ENCODE measurements around the gene CEACAM16.

Gene CEACAM16

DNA sequence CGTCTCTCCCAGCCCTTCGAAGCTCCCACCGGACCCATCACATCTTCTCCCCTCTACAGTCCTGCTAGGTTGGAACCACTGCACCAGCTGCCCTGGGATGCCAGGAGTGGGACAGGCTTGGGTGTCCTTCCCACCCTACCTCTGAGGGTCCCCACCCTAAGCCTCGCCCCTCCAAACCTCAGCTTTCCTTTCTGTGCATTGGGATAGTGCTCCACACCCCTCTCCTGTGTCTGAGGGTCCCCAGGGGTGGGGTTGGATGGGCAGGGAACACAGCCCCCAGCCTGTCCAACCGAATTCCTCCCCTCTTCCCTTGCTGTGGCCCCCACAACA is 47.6 kb downstream of the CEACAM16 start:
- DNase-seq (ENCODE audit: low spot score): no peak

DNA sequence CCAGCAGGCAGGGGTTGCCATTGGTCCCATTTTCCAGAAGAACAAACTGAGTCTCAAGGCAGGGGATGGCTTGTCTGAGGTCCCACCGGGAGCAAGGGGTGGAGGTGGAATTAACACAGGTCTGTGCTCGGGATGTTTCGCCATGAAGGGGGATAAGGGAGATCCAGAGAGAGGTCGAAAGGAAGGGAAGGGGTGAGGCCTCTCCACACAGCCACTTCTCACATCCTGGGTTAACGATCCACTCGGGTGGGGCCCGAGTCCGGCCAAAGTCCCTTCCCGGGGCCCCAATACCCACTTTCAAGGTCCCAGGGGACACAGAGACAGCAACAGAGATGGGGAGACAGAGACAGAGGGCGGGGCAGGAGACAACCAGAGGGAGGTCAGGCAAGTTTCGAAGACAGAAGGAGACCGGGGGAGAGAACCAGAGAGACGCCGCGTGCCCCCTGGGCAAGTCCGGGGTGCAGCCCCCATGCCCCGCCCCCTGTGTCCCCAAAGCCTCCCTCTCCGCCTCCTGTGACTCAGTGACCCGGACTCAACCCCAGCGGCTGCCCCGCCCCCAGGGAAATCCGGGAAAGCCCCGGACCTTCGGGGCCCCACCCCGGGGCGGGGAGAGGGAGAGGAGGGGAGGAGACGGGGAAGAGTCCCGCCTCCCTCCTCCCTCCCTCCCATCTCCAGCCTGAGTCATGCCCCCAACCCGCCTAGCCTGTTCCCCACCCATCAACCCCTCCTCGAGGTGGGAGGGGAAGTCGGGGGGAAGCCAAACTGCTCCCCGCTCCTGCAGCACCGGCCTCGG is 48.2 kb downstream of the CEACAM16 start:
- DNase-seq (ENCODE audit: low spot score): peak; percentile 78

DNA sequence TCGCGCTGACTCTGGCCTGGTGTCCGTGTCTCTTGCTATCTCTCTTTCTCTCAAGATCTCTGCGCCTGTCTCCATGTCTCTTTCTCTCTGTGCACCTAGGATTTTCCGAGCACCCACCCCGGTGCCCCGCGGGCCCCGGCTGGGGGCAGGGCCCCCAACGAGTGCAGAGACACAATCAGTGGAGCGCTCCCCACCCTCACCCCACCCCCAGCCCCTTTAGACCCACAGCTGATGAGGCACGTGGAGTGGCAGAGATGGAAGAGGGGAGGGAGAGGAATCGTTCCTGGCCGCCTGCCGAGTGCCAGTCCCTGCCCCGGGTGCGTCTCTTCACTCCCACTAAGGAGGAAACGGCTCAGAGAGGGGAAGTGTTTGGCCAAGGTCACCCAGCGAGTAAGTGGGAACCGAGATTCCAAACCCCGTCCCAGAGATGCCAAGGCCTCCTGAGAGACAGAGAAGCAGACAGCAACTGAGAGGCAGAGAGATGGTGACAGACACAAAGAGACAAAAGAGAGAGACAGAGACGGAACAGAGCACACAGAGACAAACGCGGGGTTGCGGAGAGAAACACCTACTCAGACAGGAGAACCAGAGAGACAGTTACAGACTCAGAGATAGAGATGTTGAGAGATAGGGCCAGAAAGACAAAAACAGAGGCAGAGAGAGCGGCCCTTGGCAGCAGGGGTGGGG is 48.9 kb downstream of the CEACAM16 start:
- DNase-seq (ENCODE audit: low spot score): peak; percentile 21

DNA sequence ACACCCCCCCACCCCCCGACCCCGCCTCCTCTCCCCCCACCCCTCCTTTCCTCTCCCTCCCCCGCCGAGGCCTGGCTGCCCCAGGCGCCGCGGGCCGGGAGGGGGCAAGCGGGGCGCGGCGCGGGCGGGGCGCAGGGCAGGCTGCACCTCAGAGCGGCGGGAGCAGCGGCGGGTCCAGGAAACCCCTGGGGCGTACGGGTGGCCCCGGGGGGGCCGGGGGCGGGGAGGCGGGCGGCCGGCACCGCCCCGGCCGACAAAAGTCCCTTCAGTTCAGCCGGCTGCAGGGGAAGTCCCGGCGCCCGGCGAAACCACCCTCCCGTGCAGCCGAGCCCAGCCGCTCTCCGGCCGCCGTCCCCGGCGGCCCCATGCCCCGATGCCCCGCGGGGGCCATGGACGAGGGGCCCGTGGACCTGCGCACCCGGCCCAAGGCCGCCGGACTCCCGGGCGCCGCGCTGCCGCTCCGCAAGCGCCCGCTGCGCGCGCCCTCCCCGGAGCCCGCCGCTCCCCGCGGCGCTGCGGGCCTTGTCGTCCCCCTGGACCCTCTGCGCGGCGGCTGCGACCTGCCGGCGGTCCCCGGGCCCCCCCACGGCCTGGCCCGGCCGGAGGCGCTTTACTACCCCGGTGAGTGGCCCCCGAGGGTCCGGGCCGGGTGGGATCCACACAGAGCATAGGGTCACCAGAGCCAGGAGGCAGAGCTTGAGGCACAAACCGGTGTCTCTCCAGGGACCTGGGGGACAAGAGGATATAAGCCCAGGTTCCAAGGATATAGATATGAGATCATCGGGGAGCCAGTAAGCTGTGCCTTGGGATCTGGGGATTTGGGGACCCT is 49.7 kb downstream of the CEACAM16 start, which contains the start of gene BCL3:
BCL3 (plus strand) TSS at position 283 of the 829 bp plus-strand sequence; CDS start at position 366, 83 bp downstream.
- no peak for DNase-seq (ENCODE audit: low spot score)

DNA sequence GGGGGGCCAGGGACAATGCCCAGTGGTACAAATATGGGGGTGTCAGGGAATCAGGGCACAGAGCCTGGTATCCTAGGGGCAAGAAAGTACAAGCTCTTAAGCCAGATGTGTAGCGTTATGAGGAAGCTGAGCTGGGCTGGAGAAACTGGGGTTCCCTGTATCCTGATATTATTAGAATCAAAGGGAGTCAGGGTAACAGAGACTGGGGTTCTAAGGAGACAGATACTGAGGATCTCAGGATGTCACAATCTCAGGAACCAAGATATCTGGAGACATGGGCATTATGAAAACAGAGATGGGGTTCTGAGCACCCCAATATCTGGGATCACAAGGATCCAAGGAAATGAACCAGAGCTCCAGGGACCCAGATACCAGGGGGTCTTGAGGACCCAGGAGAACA is 50.3 kb downstream of the CEACAM16 start:
- no peak for DNase-seq (ENCODE audit: low spot score)

DNA sequence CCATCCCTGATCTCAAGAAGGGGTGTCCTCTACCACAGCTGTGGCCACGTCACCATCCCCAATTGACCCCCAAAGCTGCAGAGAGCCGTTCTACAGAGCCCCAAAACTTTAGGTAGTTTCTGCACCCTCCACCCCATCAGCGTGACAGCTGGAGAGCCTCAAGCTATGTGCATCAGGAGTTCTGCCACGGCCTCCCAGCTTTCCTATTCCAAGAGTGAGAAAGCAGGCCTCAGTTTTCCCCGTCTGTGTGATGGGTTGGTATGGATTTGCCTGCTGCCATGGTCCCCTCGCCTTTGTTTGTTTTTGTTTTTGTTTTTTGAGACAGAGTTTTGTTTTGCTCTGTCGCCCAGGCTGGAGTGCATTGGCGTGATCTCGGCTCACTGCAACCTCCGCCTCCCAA is 51.0 kb downstream of the CEACAM16 start:
- DNase-seq (ENCODE audit: low spot score): no peak

DNA sequence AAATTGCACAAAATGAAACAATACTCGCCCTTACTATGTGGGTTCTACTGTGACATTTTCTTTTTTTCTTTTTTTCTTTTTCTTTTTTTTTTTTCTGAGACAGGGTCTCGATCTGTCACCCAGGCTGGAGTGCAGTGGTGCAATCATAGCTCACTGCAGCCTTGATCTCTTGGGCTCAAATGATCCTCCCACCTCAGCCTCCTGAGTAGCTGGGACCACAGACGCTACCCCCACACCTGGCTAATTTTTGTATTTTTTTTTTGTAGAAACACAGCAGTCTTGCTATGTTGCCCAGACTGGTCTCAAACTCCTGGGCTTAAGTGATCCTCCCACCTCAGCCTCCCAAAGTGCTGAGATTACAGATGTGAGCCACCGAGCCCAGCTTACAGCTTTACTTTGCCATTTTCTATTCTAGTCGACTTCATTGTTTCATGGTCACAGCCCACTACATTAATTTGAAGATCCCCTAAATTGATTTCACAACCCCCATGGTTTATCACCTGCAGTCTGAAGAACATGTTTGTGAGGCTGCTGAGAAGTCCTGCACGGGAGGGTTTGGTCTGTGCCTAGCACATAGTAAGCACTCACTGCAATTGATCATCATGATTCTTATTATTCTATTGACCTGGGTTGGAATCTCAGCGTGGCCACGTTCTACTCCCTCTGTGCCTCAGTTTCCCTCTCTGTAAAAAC is 53.3 kb downstream of the CEACAM16 start:
- DNase-seq (ENCODE audit: low spot score): no peak

DNA sequence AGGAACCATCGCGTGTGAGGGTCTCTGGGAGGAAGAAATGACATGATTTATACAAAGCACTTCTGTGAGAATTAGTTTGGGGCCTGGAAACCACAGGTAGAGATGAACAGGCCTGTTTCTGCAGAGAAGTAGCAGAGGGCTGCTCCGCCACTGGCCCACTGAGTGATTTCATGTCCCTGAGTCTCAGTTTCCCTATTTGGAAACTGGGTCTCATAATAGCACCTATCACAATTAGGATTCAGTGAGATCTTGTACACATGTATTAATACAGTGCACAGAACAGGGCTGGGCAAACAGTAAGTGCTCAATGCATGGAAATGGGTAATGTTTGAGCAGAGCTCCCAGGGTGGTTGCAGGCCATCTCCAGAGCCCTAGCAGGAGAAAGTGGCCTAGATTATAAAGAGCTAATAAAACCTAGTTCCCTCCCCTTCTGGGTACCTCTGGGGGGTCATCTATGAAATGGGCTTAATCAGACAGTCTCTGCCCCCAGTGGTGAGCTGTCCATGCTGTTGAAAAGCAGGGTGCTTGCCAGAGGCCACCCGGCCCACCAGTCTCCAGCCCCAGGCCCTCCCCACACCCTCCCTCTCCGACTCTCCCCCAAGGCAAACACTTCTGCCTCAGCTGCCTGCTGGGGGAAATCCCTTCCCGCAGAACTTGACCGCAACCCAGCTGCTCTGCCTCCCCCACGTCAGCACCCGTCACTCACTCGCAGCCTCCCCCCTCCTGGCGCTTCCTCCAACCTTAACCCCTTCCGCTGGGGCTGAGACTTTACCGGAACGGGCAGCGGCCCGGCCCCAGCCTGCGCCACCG is 54.1 kb downstream of the CEACAM16 start:
- peak; percentile 78 for DNase-seq (ENCODE audit: low spot score)

DNA sequence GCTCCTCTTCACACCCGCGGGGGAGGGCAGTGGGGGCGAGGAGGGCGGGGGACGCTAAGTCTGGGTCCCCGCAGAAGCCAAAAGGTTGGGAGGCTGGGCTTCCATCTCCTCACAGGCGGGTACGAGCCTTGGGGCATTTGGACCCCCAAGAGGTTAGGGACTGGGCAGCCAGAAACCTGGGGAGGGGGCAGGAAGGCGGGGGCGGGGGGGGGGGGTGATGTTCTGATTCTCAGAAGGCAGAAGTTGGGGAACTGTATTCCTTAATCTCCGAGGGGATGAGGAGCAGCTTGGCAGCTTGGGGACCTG is 54.6 kb downstream of the CEACAM16 start:
- no peak for DNase-seq (ENCODE audit: low spot score)

DNA sequence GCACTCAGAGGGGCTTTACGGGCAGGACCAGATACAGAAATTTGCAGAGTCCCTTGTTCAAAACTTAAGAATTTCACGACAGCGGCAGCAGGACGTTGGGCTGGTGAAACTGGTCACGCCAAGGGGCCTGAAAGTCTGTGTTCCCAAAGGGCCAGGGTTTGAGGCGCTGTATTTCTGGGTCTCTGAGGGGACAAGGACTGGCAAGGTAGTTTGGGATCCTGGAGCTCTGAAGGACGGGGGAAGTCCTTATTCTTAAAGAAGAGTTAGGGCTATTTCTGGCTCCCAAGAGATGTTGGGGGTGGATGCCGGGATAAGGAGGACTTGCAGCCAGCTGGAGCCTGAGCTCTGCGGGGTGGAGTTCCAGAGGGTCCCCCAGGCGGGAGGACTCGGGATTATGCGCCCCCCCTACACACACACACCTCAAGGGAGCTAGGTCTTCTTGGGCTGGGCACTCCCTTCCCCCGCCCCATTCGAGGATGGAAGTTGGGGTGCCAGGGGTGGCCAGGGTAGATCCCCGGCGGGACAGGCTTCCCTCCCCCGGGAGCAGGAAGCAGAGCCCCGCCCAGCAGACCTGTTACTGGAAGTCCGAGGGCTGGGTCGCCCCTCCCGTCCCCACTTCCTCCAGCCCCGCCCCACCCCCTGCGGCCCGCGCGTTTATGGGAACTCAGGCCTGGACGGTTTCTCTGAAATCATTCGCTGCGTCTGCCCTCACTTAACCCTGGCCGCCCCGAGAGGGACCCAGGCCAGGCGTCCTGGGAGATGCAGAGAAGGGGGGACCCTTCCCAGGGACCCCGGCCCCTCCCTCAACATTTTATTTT is 55.2 kb downstream of the CEACAM16 start:
- DNase-seq (ENCODE audit: low spot score): peak; percentile 54

DNA sequence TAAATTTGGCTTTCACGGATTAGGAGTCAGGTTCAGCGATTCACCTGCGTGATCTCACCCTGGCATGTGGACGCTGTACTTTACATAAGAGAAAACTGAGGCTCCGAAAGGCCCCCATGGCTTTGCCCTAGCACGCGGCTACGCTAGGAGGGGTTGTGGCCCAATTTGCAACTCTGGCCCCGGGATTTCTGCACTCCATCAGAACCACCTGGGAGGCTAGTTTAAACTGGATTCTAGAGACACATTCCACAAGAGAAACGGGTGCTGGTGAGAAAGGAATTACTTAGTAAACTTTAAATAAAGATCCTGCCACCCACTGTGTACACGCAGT is 55.8 kb downstream of the CEACAM16 start:
- no peak for DNase-seq (ENCODE audit: low spot score)

DNA sequence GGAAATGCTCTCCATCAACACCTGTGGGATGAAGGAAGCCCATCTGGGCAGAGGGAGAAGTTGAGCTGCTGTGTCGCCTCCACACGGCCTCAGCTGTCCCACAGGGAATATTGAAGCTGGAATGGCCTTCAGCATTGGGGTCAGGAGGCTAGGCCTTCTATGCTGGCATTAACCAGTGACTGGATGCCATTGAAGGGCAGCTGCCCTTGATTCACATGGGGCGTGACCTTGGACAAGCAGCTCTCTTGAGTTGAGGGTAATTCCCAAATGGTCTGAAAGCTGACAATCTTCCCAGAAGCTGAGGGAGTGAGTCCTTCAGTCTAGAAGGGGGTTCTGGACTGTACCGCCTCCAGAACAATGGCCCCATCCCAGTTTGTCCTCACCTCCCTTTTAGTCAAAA is 56.3 kb downstream of the CEACAM16 start:
- no peak for DNase-seq (ENCODE audit: low spot score)

DNA sequence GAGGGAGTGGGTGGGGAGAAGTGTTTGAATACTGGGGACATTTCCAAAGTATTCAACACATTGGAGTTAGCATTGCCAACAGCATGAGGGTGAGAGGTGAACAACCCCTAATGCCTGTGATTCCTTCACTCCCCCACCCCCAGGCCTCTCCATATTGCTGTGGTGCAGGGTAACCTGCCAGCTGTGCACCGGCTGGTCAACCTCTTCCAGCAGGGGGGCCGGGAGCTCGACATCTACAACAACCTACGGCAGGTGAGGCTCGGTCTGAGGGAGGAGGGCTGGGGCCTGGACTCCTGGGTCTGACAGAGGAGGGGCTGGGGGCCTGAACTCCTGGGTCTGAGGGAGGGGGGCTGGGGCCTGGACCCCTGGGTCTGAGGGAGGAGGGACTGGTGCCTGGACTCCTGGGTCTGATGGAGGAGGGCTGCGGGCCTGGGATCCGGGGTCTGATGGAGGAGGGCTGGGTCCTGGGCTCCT is 57.2 kb downstream of the CEACAM16 start:
- DNase-seq (ENCODE audit: low spot score): no peak

DNA sequence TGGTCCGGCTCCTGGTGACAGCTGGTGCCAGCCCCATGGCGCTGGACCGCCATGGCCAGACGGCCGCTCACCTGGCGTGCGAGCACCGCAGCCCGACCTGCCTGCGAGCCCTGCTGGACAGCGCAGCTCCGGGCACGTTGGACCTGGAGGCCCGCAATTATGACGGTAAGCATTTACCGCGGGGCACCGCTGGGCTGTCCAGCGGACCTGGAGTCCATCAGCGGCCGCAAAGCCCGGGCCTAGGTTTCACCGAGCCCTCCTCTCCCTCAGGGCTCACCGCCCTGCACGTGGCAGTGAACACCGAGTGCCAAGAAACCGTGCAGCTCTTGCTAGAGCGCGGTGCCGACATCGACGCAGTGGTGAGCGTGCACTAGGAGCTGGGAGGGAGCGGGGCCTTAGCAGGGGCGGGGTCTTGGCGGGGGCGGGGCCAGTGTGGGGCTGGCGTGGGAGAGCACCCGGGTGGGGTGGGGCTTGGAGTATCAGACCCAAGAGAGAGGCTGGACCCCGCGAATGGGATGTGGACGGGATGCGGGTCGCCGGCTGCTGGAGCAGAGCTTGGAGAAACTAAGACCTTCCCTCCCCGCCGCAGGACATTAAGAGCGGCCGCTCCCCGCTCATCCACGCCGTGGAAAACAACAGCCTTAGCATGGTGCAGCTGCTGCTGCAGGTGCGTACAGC is 58.2 kb downstream of the CEACAM16 start:
- peak; percentile 33 for DNase-seq (ENCODE audit: low spot score)

DNA sequence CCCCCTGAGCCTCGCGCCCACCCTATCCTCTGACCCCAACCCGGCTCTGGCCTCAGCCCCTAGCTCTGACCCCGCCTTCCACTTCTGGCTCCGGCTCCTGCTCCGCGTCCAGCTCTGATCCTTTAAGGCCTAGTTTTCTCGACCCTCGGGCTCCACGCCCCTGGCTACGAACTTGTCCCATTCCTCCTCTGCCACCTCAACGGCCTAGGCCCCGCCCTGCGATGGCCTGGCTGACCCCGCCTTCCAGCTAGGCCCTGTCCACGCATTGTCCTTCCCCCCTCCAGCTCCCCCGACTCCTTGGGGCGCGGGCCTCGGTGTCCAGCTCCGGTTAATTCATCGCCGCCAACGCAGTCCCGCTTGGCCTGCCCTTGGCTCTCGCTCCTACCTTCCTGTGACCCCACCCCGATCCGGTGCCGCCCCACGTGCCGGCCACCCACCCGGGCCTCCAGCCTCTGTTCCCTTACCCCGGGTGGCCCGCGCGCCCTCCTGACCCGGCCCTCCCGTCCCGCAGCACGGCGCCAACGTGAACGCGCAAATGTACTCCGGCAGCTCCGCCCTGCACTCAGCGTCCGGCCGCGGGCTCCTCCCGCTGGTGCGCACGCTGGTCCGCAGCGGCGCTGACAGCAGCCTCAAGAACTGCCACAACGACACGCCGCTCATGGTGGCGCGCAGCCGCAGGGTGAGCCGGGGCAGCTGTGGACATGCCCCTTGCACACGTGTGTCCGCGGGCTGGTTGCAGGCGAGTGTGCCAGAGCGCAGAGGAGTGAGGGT is 59.0 kb downstream of the CEACAM16 start:
- peak; percentile 45 for DNase-seq (ENCODE audit: low spot score)

DNA sequence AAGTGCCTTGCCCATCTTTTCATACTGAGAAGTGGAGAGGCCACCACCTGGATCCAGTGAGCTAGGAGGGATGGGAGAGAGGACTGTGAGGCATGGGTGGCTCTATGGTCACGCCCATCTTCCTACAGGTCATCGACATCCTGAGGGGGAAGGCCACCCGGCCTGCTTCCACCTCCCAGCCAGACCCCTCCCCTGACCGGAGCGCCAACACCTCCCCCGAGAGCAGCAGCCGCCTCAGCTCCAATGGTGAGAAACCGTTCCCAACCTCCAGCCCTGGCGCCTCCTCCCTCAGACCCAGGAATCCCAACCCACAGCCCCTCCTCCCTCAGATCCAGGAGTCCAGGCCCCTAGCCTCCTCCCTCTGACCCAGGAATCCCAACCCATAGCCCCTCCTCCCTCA is 59.6 kb downstream of the CEACAM16 start:
- no peak for DNase-seq (ENCODE audit: low spot score)

DNA sequence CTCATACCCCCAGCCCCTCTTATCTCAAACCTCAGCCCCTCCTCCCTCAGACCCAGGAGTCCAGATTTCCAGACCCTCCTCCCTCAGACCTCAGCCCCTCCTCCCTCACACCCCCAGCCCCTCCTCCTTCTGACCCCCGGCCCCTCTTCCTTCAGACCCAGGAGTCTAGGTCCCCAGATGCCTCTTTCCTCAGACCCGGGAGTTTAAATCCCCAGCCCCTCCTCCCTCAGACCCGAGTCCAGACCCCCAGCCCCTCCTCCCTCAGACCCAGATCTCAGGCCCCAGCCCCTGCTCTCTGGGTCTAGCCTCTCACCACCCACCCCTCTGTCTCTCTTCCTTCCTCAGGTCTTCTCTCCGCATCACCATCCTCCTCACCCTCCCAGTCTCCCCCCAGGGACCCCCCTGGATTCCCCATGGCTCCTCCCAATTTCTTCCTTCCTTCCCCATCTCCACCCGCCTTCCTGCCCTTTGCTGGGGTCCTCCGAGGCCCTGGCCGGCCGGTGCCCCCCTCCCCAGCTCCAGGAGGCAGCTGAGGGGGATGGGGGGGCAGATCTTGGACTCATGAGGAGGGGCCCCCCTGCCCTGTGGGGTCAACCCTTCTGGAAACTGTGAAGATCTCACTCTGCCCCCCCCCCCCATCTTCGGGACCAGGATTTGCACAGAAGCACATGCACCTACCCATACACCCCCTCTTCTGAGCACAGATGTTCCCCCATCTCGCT is 60.3 kb downstream of the CEACAM16 start:
- DNase-seq (ENCODE audit: low spot score): no peak
